K562 (cell line): ENCODE measurements around the gene ST3GAL5.

ENCODE experiments used
- ARID2 ChIP-seq: fragments of 450-650 bp; IDR thresholded peaks from 2 replicates; pipeline ENCODE4 v1.6.1; 2017; ENCODE audit warnings: antibody characterized with exemption, mild to moderate bottlenecking
- CC2D1A ChIP-seq: fragments of 450-650 bp; IDR thresholded peaks from 2 replicates; pipeline ENCODE4 v1.6.1; 2017; ENCODE audit warnings: mild to moderate bottlenecking
- CHD2 ChIP-seq: IDR thresholded peaks from 2 replicates; pipeline ENCODE4 v1.6.1; 2011; ENCODE audit warnings: low read depth, low read length
- POLR2AphosphoS5 ChIP-seq: IDR thresholded peaks from 2 replicates; pipeline ENCODE4 v1.6.1; 2011; ENCODE audit warnings: mild to moderate bottlenecking, low read depth, low read length, moderate library complexity; ENCODE audit not compliant: control insufficient read depth, insufficient read depth
- TF ChIP-seq, protein P1 (sequence below): fragments of 250-450 bp; sonication (Bioruptor Pico); IDR thresholded peaks from 2 replicates; pipeline ENCODE4 v1.5.1; 2021; ENCODE audit warnings: mild to moderate bottlenecking
- TF ChIP-seq, protein P2 (sequence below): fragments of 450-650 bp; formaldehyde crosslinking; IDR thresholded peaks from 2 replicates; pipeline ENCODE4 v1.4.0; 2020; ENCODE audit warnings: mild to moderate bottlenecking

DNA sequence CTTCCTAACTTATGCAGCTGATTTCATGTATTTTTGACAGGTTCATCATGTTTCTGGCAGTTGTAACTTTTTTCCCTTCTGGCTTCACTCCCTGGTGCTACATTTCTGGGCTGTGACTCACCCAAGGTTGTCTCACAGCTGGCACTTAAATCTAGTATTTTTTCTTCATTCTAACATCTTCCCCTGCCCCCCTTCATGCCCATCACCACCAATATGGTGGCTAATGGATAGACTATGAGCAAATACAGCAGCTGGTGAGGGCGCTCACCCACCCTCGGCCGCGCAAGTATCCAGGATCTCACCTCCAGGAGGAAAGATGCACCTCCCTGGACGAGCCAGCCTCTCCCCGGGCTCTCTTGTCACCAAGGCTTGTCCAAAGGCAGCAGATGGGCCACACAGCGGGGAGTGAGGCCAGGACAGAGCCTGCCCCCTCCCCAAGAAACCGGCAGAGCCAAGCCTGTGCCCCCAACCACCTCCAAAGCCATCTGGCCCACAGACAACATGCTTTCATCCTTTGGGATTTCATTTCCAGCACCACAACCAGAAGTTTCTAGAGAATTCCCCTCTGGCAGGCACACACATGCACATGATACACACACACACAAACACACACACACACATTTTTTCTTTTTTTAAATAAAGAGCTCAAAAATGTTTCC lies 95.9 kb downstream of the ST3GAL5 start:
- TF ChIP-seq POLR2AphosphoS5 (no peak), CHD2 (no peak), CC2D1A (no peak), ARID2 (no peak)
- TF ChIP-seq, protein P1, sequence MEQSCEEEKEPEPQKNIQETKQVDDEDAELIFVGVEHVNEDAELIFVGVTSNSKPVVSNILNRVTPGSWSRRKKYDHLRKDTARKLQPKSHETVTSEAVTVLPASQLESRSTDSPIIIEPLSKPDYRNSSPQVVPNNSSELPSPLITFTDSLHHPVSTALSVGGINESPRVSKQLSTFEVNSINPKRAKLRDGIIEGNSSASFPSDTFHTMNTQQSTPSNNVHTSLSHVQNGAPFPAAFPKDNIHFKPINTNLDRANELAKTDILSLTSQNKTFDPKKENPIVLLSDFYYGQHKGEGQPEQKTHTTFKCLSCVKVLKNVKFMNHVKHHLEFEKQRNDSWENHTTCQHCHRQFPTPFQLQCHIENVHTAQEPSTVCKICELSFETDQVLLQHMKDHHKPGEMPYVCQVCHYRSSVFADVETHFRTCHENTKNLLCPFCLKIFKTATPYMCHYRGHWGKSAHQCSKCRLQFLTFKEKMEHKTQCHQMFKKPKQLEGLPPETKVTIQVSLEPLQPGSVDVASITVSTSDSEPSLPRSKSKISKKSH (CRISPR knock-in tag): no peak
- TF ChIP-seq, protein P2, sequence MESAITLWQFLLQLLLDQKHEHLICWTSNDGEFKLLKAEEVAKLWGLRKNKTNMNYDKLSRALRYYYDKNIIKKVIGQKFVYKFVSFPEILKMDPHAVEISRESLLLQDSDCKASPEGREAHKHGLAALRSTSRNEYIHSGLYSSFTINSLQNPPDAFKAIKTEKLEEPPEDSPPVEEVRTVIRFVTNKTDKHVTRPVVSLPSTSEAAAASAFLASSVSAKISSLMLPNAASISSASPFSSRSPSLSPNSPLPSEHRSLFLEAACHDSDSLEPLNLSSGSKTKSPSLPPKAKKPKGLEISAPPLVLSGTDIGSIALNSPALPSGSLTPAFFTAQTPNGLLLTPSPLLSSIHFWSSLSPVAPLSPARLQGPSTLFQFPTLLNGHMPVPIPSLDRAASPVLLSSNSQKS (CRISPR knock-in tag): no peak
